Neuron (in vitro differentiated cells): ENCODE data around the gene SLC1A3.
"Not testable (repeated sequence)": the region's sequence is repeated elsewhere in the genome, so short reads cannot be mapped to it uniquely, and the experiment has no call there.

Source experiments
- H2AFZ ChIP-seq: one replicate; pipeline ENCODE4 v1.6.1; 2013; ENCODE audit warnings: low read depth, mild to moderate bottlenecking, inconsistent platforms, low read length, moderate library complexity
- H3K27me3 ChIP-seq: one replicate; pipeline ENCODE4 v1.6.1; 2013; ENCODE audit warnings: low read length; ENCODE audit not compliant: insufficient read depth
- H3K36me3 ChIP-seq: one replicate; pipeline ENCODE4 v1.6.1; 2013; ENCODE audit warnings: low read length; ENCODE audit not compliant: insufficient read depth
- H3K4me1 ChIP-seq: one replicate; pipeline ENCODE4 v1.6.1; 2013; ENCODE audit warnings: low read length; ENCODE audit not compliant: insufficient read depth
- H3K4me3 ChIP-seq: 2 replicates; pipeline ENCODE4 v1.5.1; 2013; ENCODE audit warnings: mild to moderate bottlenecking, low read length, moderate library complexity
- H3K9me3 ChIP-seq: one replicate; pipeline ENCODE4 v1.6.1; 2013; ENCODE audit warnings: low read length

SLC1A3 gene

DNA sequence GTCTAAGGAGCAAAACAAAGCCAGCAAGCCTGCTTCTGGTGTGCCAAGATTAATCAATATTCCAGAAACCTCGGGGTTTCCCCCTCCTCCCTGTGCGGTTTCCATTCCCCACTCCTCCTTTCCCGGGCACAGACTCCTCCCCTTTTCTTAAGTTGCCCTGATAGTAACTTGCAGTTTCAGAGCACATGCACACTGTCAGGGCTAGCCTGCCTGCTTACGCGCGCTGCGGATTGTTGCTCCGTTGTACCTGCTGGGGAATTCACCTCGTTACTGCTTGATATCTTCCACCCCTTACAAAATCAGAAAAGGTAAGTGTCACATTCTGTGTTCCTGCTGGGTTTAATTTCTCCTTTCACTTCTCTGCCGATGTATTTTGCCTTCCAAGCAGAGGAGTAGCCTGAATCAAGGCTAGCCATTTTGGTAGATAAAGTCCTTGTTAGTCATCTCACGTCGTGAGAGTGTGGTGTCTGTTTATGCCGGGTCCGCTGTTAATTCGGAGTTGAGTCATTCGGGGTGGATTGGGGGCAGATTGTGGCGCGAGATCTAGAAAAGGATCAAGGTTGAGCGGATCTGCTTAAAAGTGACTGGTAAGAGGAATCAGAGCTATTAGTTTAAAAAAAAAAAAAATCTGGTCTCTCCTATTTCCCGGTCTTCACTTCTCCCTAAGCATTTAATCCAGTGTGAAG, at the start of gene SLC1A3:
TSS of gene SLC1A3 (plus strand) at position 179 of the 686 bp plus-strand sequence. CDS start 1,818 bp downstream, outside the sequence.
- peaks cover 3% of the 10 kb centered on the region for H3K9me3 ChIP-seq
- H3K27me3 ChIP-seq, result no peaks in the 10 kb centered on the region
- H3K4me1 ChIP-seq, result peaks cover 24% of the 10 kb centered on the region
- H3K36me3 ChIP-seq, result peaks cover 16% of the 10 kb centered on the region
- H3K4me3 ChIP-seq, result peak within 1 kb of the TSS; percentile 83
- H2AFZ ChIP-seq, result peak within 1 kb of the TSS; percentile 85

DNA sequence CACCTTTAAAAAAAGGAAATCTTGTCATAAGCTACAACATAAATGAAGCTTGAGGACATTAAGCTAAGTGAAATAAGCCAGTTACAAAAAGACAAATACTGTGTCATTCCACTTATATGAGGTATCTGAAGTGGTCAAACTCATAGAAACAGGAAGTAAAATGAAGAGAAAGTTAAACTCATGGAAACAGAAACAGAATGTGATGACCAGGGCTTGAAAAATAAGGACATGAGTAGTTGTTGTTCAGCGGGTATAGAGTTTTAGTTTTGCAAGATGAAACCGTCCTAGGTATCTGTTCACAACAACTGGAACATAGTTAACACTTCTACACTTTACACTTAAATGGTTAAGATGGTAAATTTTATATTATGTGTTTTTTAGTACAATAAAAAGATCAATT, 47.8 kb upstream of the SLC1A3 start:
- H3K4me1 ChIP-seq, result no peaks in the 10 kb centered on the region
- H3K9me3 ChIP-seq, result no peaks in the 10 kb centered on the region
- H3K27me3 ChIP-seq, result no peaks in the 10 kb centered on the region
- no peak overlapping the region for H3K4me3 ChIP-seq
- no peak overlapping the region for H2AFZ ChIP-seq
- H3K36me3 ChIP-seq, result no peaks in the 10 kb centered on the region

- H3K9me3 ChIP-seq, result no peaks in the 10 kb centered on the region
- H3K27me3 ChIP-seq, result no peaks in the 10 kb centered on the region
- H3K36me3 ChIP-seq, result no peaks in the 10 kb centered on the region
- no peak overlapping the region for H3K4me3 ChIP-seq
- H3K4me1 ChIP-seq, result no peaks in the 10 kb centered on the region
- no peak overlapping the region for H2AFZ ChIP-seq
Observed at GRCh38 chr5:36561601-36562000, 44.8 kb upstream of the SLC1A3 start.

DNA sequence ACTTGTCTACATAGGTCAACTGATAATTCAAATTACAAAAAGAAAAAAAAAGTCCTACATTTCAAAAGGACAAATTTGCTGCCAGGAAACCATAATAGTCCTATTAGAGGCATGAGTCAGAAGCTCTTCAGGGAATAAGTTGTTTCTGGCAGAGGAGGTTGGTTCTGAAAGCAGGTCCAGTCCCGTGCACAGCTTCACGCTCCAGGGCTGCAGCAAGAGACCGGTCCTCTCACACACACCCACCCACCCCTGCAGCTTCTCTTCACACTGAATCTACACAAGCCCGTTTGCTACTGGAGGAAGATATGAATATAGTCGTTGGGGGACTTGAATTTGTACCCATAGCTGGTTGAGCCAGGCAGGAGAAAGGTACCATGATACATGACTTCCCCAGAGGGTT, 36.9 kb upstream of the SLC1A3 start:
- Histone ChIP-seq H3K36me3 (no peaks in the 10 kb centered on the region), H3K27me3 (no peaks in the 10 kb centered on the region), H3K4me3 (no peak overlapping the region), H2AFZ (no peak overlapping the region), H3K9me3 (no peaks in the 10 kb centered on the region), H3K4me1 (peaks cover 13% of the 10 kb centered on the region)

DNA sequence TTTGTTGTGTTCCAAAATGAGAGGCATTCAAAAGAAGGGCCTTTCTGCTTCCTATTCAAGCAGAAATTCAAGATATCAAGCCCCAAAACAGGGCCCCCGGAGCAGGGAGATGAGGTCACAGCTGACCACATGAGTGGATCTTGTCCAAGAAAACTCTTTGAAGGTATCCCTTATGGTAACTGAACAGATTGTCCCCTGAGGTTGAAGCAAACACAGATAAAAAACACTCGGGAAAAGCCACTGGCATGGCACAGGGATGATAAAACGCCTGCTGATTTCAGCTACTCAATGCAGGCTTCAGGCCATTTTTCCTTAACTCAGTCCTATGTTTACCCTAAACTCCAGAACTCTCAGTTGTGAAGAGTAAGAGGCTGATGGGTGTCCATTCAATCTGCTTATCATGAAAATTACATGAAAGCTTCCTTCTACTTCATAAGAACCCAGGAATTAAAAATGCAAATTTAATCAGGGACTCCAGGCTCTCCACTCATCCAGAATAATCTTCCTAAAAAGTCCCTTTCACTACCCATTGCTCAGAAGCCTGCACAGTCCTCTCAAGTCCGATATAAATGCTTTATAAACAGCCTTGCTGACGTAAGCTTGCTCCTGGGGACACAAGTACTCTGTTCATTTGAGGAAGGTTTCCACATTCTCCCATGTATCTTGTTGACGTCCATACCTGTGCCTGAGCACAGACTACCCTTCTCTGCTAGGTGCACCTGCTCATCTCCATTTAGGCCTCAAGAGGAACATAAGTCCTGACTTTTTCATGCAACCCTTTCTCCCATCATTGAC, 35.9 kb upstream of the SLC1A3 start:
- no peak overlapping the region for H2AFZ ChIP-seq
- H3K27me3 ChIP-seq, result no peaks in the 10 kb centered on the region
- no peaks in the 10 kb centered on the region for H3K36me3 ChIP-seq
- H3K4me1 ChIP-seq, result peaks cover 15% of the 10 kb centered on the region
- H3K9me3 ChIP-seq, result no peaks in the 10 kb centered on the region
- no peak overlapping the region for H3K4me3 ChIP-seq

DNA sequence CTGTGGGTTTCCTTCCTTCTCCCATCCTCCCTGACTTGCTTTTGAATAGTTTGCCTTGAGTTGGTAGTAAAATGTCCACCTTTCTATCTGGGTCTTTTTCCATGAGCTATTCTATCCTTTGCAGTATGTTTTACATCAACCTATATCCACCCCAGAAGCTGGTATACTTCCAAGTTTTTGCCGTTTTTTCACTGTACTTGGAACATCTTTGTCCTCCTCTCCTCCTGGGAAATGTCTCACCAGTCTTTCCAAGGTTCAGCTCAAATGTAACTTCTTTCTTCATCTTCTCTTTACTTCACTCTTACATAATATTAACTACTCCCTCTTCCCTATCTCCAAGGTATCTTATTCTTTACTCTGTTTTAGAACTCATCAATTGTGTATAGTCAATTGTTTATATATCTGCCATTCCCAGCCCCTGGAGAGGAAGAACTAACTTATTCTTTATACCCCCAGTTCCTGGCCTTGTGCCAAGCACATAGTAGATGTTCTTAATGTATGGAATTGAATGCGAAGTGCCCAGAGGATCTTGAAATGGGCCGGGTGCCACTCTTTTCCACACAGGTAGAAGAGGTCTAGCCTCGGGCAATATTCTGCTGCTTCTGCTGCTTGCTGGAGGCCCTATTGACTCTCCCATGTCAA, 34.9 kb upstream of the SLC1A3 start:
- no peaks in the 10 kb centered on the region for H3K27me3 ChIP-seq
- peaks cover 15% of the 10 kb centered on the region for H3K4me1 ChIP-seq
- H3K4me3 ChIP-seq, result no peak overlapping the region
- no peak overlapping the region for H2AFZ ChIP-seq
- no peaks in the 10 kb centered on the region for H3K36me3 ChIP-seq
- no peaks in the 10 kb centered on the region for H3K9me3 ChIP-seq

- H3K4me3 ChIP-seq, result no peak overlapping the region
- H2AFZ ChIP-seq, result no peak overlapping the region
- H3K9me3 ChIP-seq, result no peaks in the 10 kb centered on the region
- peaks cover 15% of the 10 kb centered on the region for H3K4me1 ChIP-seq
- no peaks in the 10 kb centered on the region for H3K27me3 ChIP-seq
- H3K36me3 ChIP-seq, result no peaks in the 10 kb centered on the region
Observed at GRCh38 chr5:36573438-36573837, 33.0 kb upstream of the SLC1A3 start.

GRCh38 chr5:36575361-36575781, 31.0 kb upstream of the SLC1A3 start:
- Histone ChIP-seq H3K36me3 (no peaks in the 10 kb centered on the region), H3K9me3 (no peaks in the 10 kb centered on the region), H3K4me1 (peaks cover 15% of the 10 kb centered on the region), H3K27me3 (no peaks in the 10 kb centered on the region), H2AFZ (no peak overlapping the region), H3K4me3 (no peak overlapping the region)

GRCh38 chr5:36576721-36577120, 29.7 kb upstream of the SLC1A3 start:
- Histone ChIP-seq H3K27me3 (no peaks in the 10 kb centered on the region), H3K4me1 (peaks cover 9% of the 10 kb centered on the region), H3K4me3 (no peak overlapping the region)

GRCh38 chr5:36579858-36580257, 26.5 kb upstream of the SLC1A3 start:
- not testable (repeated sequence) for H2AFZ ChIP-seq, H3K4me1 ChIP-seq, H3K27me3 ChIP-seq, H3K4me3 ChIP-seq, H3K36me3 ChIP-seq, H3K9me3 ChIP-seq

More at GRCh38 chr5:36576721-36577120, 29.7 kb upstream of the SLC1A3 start:
- no peaks in the 10 kb centered on the region for H3K36me3 ChIP-seq
- H2AFZ ChIP-seq, result no peak overlapping the region
- H3K9me3 ChIP-seq, result no peaks in the 10 kb centered on the region

- no peak overlapping the region for H2AFZ ChIP-seq
- H3K27me3 ChIP-seq, result no peaks in the 10 kb centered on the region
- peaks cover 5% of the 10 kb centered on the region for H3K4me1 ChIP-seq
- no peaks in the 10 kb centered on the region for H3K9me3 ChIP-seq
- no peak overlapping the region for H3K4me3 ChIP-seq
- no peaks in the 10 kb centered on the region for H3K36me3 ChIP-seq
Observed at GRCh38 chr5:36581070-36581469, 25.3 kb upstream of the SLC1A3 start.

DNA sequence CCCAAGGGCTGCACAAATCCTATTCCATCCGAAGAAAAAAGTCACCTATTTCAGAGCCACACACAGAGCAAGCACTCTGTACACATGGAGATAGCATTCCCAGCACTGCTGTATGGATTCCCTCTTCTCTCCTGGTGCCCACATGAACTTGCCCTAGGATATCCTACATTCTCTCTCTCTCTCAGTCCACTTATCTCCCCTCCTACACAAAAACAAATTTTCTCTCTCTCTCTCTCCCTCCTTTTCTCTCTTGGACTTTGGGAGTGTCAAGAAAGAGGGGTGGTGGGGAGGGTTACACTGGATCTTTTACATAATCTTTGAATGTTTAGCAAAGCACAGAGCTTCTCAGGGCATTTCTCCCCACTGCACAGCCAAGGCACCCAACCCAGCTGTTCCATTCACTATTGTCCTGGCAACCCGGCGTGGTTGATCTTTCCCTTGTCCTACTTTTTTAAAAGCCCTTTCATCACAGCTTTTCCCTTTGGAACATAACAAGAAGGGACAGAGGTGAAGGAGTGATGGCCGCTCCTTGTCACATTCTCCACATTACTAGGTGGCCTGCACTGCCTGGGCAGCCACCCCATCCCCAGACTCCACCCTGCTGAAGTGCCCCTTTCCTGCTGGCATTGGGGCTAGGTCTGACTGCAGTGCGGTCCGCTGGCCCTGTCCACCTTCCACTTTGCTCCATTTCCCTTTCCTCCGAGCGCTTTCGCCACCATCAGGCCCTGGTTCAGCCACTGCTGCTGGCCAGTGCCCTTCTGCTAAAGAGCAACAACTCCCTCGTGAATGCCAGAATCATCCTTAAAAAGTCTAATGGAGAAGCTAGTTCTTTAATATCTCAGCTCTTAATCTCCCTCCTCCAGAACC, 22.2 kb upstream of the SLC1A3 start:
- H2AFZ ChIP-seq, result no peak overlapping the region
- no peaks in the 10 kb centered on the region for H3K36me3 ChIP-seq
- peaks cover 5% of the 10 kb centered on the region for H3K4me1 ChIP-seq
- no peak overlapping the region for H3K4me3 ChIP-seq
- H3K9me3 ChIP-seq, result no peaks in the 10 kb centered on the region
- no peaks in the 10 kb centered on the region for H3K27me3 ChIP-seq
